ENCODE data around the gene CCM2. TPM values are rescaled to one million over a fixed set of nuclear protein-coding genes. Genes with fewer than 3 reads are reported as not detected.

Gene CCM2
- total RNA-seq, 1 donor from 2014 or later, result 89.0 TPM

DNA sequence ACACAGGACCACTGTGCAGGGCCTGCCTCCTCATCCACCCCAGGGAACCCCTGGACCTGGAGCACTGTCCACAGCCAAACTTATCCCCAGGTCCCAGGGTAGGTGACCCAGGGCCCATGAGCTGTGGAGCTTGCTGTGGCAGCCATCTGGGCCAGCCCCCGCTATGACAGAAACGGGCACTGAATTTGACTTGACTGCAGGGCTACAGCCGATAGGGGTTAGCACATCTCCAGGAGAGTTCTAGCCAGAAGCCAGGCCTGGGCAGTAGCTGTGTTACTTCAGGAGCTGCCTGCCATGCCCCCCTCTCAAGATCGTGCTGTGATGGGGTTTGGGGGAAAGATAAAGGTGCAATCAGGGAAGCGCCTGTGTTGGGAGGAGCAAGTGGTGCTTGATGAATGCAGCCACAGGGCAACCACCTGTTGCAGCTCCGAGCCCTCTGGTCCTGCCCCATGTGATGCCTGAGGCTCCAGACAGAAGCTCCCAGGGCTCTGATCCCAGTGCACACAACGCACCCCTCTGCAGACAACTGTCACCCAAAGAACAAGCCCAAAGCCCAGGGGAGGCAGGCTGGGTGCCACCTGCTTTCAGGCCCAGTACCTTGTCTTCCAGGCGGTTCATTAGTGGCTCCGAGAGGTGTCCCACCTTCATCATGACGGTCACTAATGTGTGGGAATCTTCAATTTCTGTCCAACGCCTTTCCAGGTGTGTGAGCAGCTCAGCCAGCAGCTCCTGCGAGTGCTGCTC lies 105.0 kb downstream of the CCM2 start:
- no peaks in the 10 kb centered on the region for H3K9me3 Mint-ChIP-seq
- intact Hi-C loops (cut with micrococcal nuclease), result no loop called here
- H3K27ac Mint-ChIP-seq, result no peak overlapping the region
- no peak overlapping the region for H3K4me3 Mint-ChIP-seq
- TF ChIP-seq CTCF (IDR thresholded peaks at IDR 0.05), result no peak
- H3K27me3 Mint-ChIP-seq, result no peaks in the 10 kb centered on the region
- H3K4me1 Mint-ChIP-seq, result peaks cover 22% of the 10 kb centered on the region
- ChIA-PET POLR2A (interaction anchor here (0.6 kb wide), 1 partner anchor 148 kb away, joined by 4 read pairs; no protein-coding TSS in a partner anchor), CTCF (no interaction called here)
- ATAC-seq (ENCODE audit: low read depth), result no peak
- no peak for DNase-seq
- H3K36me3 Mint-ChIP-seq (ENCODE audit: low read depth), result peaks cover 90% of the 10 kb centered on the region

- H3K27ac Mint-ChIP-seq, result no peak overlapping the region
- no peaks in the 10 kb centered on the region for H3K9me3 Mint-ChIP-seq
- H3K4me3 Mint-ChIP-seq, result no peak overlapping the region
- peaks cover 28% of the 10 kb centered on the region for H3K4me1 Mint-ChIP-seq
- intact Hi-C loops (cut with micrococcal nuclease), result no loop called here
- ChIA-PET CTCF (no interaction called here), POLR2A (interaction anchor here (0.6 kb wide), 1 partner anchor 25 kb away, joined by 3 read pairs; no protein-coding TSS in a partner anchor)
- peaks cover 88% of the 10 kb centered on the region for H3K36me3 Mint-ChIP-seq (ENCODE audit: low read depth)
- DNase-seq, result no peak
- ATAC-seq (ENCODE audit: low read depth), result no peak
- TF ChIP-seq CTCF (IDR thresholded peaks at IDR 0.05), result no peak
- no peaks in the 10 kb centered on the region for H3K27me3 Mint-ChIP-seq
Measured at GRCh38 chr7:45105588-45106188, 105.7 kb downstream of the CCM2 start.

GRCh38 chr7:45106820-45107219 lies 106.8 kb downstream of the CCM2 start:
- H3K9me3 Mint-ChIP-seq, result no peaks in the 10 kb centered on the region
- peaks cover 84% of the 10 kb centered on the region for H3K36me3 Mint-ChIP-seq (ENCODE audit: low read depth)
- H3K4me3 Mint-ChIP-seq, result no peak overlapping the region
- peaks cover 33% of the 10 kb centered on the region for H3K4me1 Mint-ChIP-seq
- DNase-seq, result no peak
- H3K27ac Mint-ChIP-seq, result no peak overlapping the region
- TF ChIP-seq CTCF (IDR thresholded peaks at IDR 0.05), result no peak
- ChIA-PET POLR2A (interaction anchor here (0.5 to 1.2 kb wide), 2 partner anchors 10 to 99 kb away, joined by 3 to 5 read pairs; no protein-coding TSS in a partner anchor), CTCF (no interaction called here)
- no peak for ATAC-seq (ENCODE audit: low read depth)
- no peaks in the 10 kb centered on the region for H3K27me3 Mint-ChIP-seq
- intact Hi-C loops (cut with micrococcal nuclease), result no loop called here

DNA sequence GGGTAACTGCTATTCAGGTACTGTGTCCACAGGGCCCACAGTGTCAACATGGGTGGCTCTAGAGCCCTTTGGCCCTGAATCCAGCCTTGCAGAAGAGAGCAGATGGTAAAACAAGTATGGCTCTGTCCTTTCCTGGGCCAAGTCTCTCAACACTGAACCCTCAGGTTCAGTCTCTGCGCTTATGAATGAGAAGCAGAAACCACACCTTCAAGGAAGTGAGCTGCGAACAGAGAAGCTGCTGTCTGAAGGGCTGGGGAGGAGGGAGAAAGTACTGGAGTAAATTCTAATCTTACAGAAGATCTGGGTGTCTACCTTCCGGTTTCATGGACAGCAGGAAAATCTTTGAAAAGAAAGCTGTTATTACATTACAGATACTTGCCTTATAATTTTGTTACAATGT lies 107.4 kb downstream of the CCM2 start:
- DNase-seq (no peak), ATAC-seq (ENCODE audit: low read depth) (no peak)
- H3K27me3 Mint-ChIP-seq, result no peaks in the 10 kb centered on the region
- H3K9me3 Mint-ChIP-seq, result no peaks in the 10 kb centered on the region
- TF ChIP-seq CTCF (IDR thresholded peaks at IDR 0.05), result no peak
- H3K27ac Mint-ChIP-seq, result no peak overlapping the region
- POLR2A ChIA-PET, result interaction anchor here (1.2 kb wide), 1 partner anchor 9 kb away, joined by 3 read pairs; no protein-coding TSS in a partner anchor
- H3K4me1 Mint-ChIP-seq, result peaks cover 37% of the 10 kb centered on the region
- intact Hi-C loops (cut with micrococcal nuclease), result no loop called here
- no peak overlapping the region for H3K4me3 Mint-ChIP-seq
- CTCF ChIA-PET, result no interaction called here
- H3K36me3 Mint-ChIP-seq (ENCODE audit: low read depth), result peaks cover 81% of the 10 kb centered on the region

GRCh38 chr7:45108863-45109262 lies 108.9 kb downstream of the CCM2 start:
- intact Hi-C loops (cut with micrococcal nuclease), result no loop called here
- ChIA-PET POLR2A (interaction anchor here (0.6 kb wide), 1 partner anchor 104 kb away, joined by 4 read pairs; no protein-coding TSS in a partner anchor), CTCF (interaction anchor here (1.4 kb wide), 1 partner anchor 135 kb away, joined by 3 read pairs; no protein-coding TSS in a partner anchor)
- H3K36me3 Mint-ChIP-seq (ENCODE audit: low read depth), result peaks cover 66% of the 10 kb centered on the region
- ATAC-seq (ENCODE audit: low read depth) (no peak), DNase-seq (no peak)
- H3K4me3 Mint-ChIP-seq, result no peak overlapping the region
- no peaks in the 10 kb centered on the region for H3K27me3 Mint-ChIP-seq
- no peak overlapping the region for H3K27ac Mint-ChIP-seq
- H3K4me1 Mint-ChIP-seq, result peaks cover 44% of the 10 kb centered on the region
- no peak for TF ChIP-seq CTCF (IDR thresholded peaks at IDR 0.05)
- no peaks in the 10 kb centered on the region for H3K9me3 Mint-ChIP-seq

All from activated B cell treated with CpG ODN at 0.5 μM for 24 hours (primary cell).